IMR-90 (cell line): ENCODE measurements around the gene PSMB3. TPM values are rescaled to one million over a fixed set of nuclear protein-coding genes. Genes with fewer than 3 reads are reported as not detected.

Source experiments
- ATAC-seq: fragments of 200-7000 bp; cut with Tn5 transposase; 2 replicates; pipeline ENCODE4 v1.9.1; 2020; ENCODE audit warnings: low read depth, mild to moderate bottlenecking, moderate library complexity
- BruUV-seq: library from RNA; stranded (reverse); fragments of 400-500 nt; replicated peaks from 2 replicates; lab custom pipeline; 2021; lab: Mats Ljungman, UMichigan
- CTCF ChIA-PET: fragments of 300-600 bp; formaldehyde crosslinking; extraction: SDS; loops from one replicate; lab custom pipeline; 2021; ENCODE audit warnings: antibody characterized with exemption; lab: Yijun Ruan, JAX
- POLR2A ChIA-PET: fragments of 300-600 bp; sonication (Branson Sonifier 250); formaldehyde crosslinking; loops from one replicate; lab custom pipeline; 2022; ENCODE audit warnings: antibody characterized with exemption; ENCODE audit not compliant: unreplicated experiment; lab: Charles Lee
- DNase-seq: peaks from one replicate; pipeline ENCODE4 v3.0.0; 2013
- H2AFZ ChIP-seq: replicated peaks from 2 replicates; pipeline ENCODE3; 2013; ENCODE audit warnings: low read length, mild to moderate bottlenecking; ENCODE audit not compliant: poor library complexity
- H2AK5ac ChIP-seq: 2 replicates; pipeline ENCODE4 v1.6.1; 2013; ENCODE audit warnings: low read depth, low read length, inconsistent platforms
- H2AK9ac ChIP-seq: replicated peaks from 2 replicates; pipeline ENCODE3; 2013; ENCODE audit warnings: mild to moderate bottlenecking, low read depth, low read length, moderate library complexity; ENCODE audit not compliant: poor library complexity
- H2BK120ac ChIP-seq: 2 replicates; pipeline ENCODE4 v1.6.1; 2013; ENCODE audit warnings: low read depth, low read length, inconsistent platforms
- H2BK15ac ChIP-seq: 3 replicates; pipeline ENCODE4 v1.6.1; 2013; ENCODE audit warnings: low read depth, low read length, inconsistent platforms
- H2BK20ac ChIP-seq: 2 replicates; pipeline ENCODE4 v1.6.1; 2013; ENCODE audit warnings: low read depth, mild to moderate bottlenecking, inconsistent platforms, low read length, moderate library complexity
- H2BK5ac ChIP-seq: 2 replicates; pipeline ENCODE4 v1.6.1; 2013; ENCODE audit warnings: mild to moderate bottlenecking, low read depth, low read length, inconsistent platforms; ENCODE audit not compliant: poor library complexity, severe bottlenecking
- H3K14ac ChIP-seq: replicated peaks from 2 replicates; pipeline ENCODE4 v1.6.1; 2013; ENCODE audit warnings: low read depth, low read length, inconsistent platforms
- H3K18ac ChIP-seq: 2 replicates; pipeline ENCODE4 v1.6.1; 2013; ENCODE audit warnings: low read depth, low read length, control low read depth
- H3K23ac ChIP-seq: 2 replicates; pipeline ENCODE4 v1.6.1; 2013; ENCODE audit warnings: low read depth, low read length, inconsistent platforms
- H3K27ac ChIP-seq: 2 replicates; pipeline ENCODE4 v1.5.1; 2013; ENCODE audit warnings: mild to moderate bottlenecking, control low read depth, low read length; ENCODE audit not compliant: insufficient read depth
- H3K27me3 ChIP-seq: 2 replicates; pipeline ENCODE4 v1.6.1; 2013; ENCODE audit warnings: low read length; ENCODE audit not compliant: control insufficient read depth, insufficient read depth
- H3K36me3 ChIP-seq: 2 replicates; pipeline ENCODE4 v1.6.1; 2013; ENCODE audit warnings: low read length, mixed read lengths; ENCODE audit not compliant: control insufficient read depth, insufficient read depth
- H3K4ac ChIP-seq: 2 replicates; pipeline ENCODE4 v1.6.1; 2013; ENCODE audit warnings: low read depth, low read length, inconsistent platforms
- H3K4me1 ChIP-seq: 2 replicates; pipeline ENCODE4 v1.6.1; 2013; ENCODE audit warnings: low read length, mixed read lengths; ENCODE audit not compliant: control insufficient read depth, insufficient read depth
- H3K4me2 ChIP-seq: 2 replicates; pipeline ENCODE4 v1.6.1; 2013; ENCODE audit warnings: low read depth, mild to moderate bottlenecking, control low read depth, low read length, moderate library complexity
- H3K4me3 ChIP-seq: 2 replicates; pipeline ENCODE4 v1.5.1; 2013; ENCODE audit warnings: low read depth, mild to moderate bottlenecking, control low read depth, low read length, moderate library complexity; ENCODE audit not compliant: insufficient read depth
- H3K56ac ChIP-seq: 2 replicates; pipeline ENCODE4 v1.6.1; 2013; ENCODE audit warnings: low read length, inconsistent platforms; ENCODE audit not compliant: insufficient read depth; ENCODE audit errors: extremely low read depth
- H3K79me1 ChIP-seq, 2 experiments: 2 replicates each; pipeline ENCODE4 v1.6.1; 2013; ENCODE audit warnings: low read length in 2 of 2, inconsistent platforms in 1 of 2, low read depth in 1 of 2
- H3K9ac ChIP-seq: 2 replicates; pipeline ENCODE4 v1.6.1; 2013; ENCODE audit warnings: low read depth, low read length, control low read depth
- H3K9me1 ChIP-seq: 2 replicates; pipeline ENCODE4 v1.6.1; 2013; ENCODE audit warnings: low read length, inconsistent platforms; ENCODE audit not compliant: insufficient read depth
- H3K9me3 ChIP-seq: 2 replicates; pipeline ENCODE4 v1.6.1; 2013; ENCODE audit warnings: low read length; ENCODE audit not compliant: control insufficient read depth, insufficient read depth
- H4K20me1 ChIP-seq: 2 replicates; pipeline ENCODE4 v1.6.1; 2013; ENCODE audit warnings: low read length, inconsistent platforms; ENCODE audit not compliant: insufficient read depth
- H4K5ac ChIP-seq: 2 replicates; pipeline ENCODE4 v1.6.1; 2013; ENCODE audit warnings: mild to moderate bottlenecking, low read depth, low read length, control low read depth
- H4K8ac ChIP-seq, 2 experiments: 2 replicates each; pipeline ENCODE4 v1.6.1; 2013; ENCODE audit warnings: low read depth in 2 of 2, low read length in 2 of 2, control low read depth in 1 of 2, inconsistent platforms in 1 of 2
- H4K91ac ChIP-seq: 2 replicates; pipeline ENCODE4 v1.6.1; 2013; ENCODE audit warnings: low read depth, low read length, inconsistent platforms; ENCODE audit not compliant: insufficient read depth
- NFE2L2 ChIP-seq: fragments of 150-350 bp; IDR thresholded peaks from 2 replicates; pipeline ENCODE4 v1.6.1; 2016; ENCODE audit warnings: low read depth, mild to moderate bottlenecking, low read length
- WGBS, 2 experiments: methylation state at CpG; one replicate each; pipeline versions ENCODE4 v1.1.5 to v1.1.7; 2013; ENCODE audit warnings: missing lambda C conversion rate in 2 of 2; ENCODE audit not compliant: insufficient read length in 1 of 2; ENCODE audit errors: extremely low coverage in 2 of 2; 5-methylcytosine and 5-hydroxymethylcytosine counted together
- dilution Hi-C: fragments of 300-500 bp; cut with HindIII; formaldehyde crosslinking; loops from one replicate; pipeline ENCODE4 v1.14.3; 2018; ENCODE audit warnings: low sequenced_read_pairs; ENCODE audit not compliant: unreplicated experiment
- in situ Hi-C: fragments of 300-500 bp; cut with MboI; formaldehyde crosslinking; loops from 3 replicates; pipeline ENCODE4 v1.14.3; 2019; ENCODE audit warnings: low sequenced_read_pairs, inconsistent platforms, mixed read lengths
- intact Hi-C: fragments of 100-400 bp; cut with micrococcal nuclease; formaldehyde crosslinking; loops from 2 replicates; pipeline ENCODE4 v1.10.0; 2022
- polyA plus RNA-seq, 3 experiments: library from polyadenylated mRNA; depleted of rRNA; stranded (reverse); fragments of >200 nt; gene quantifications; 2 replicates each; pipeline ENCODE4 v1.2.3, GENCODE V29; 2012; ENCODE audit warnings: low replicate concordance in 1 of 3
- total RNA-seq: library from RNA; depleted of rRNA; stranded (reverse); fragments of >200 nt; gene quantifications from 2 replicates; pipeline ENCODE4 v1.2.3, GENCODE V29; 2012

Gene PSMB3
- total and polyA plus RNA-seq, 2 of the 4 experiments (the other 2 are of a cell fraction) = 480 to 828 TPM

- H2AK5ac ChIP-seq = no peak overlapping the region
- no peak overlapping the region for H4K91ac ChIP-seq
- dilution Hi-C loops (no loop called here), intact Hi-C loops (no loop called here), in situ Hi-C loops (no loop called here)
- H3K36me3 ChIP-seq = peaks cover 54% of the 10 kb centered on the region
- H4K5ac ChIP-seq = no peak overlapping the region
- no peak overlapping the region for H2BK15ac ChIP-seq
- H3K18ac ChIP-seq = no peak overlapping the region
- no peak overlapping the region for H3K14ac ChIP-seq
- no peak overlapping the region for H3K4me3 ChIP-seq
- no peak overlapping the region for H3K4ac ChIP-seq
- H3K9me3 ChIP-seq = no peaks in the 10 kb centered on the region
- H4K8ac ChIP-seq = no peak overlapping the region
- ChIA-PET POLR2A (no interaction called here), CTCF (no interaction called here)
- no peak overlapping the region for H3K27ac ChIP-seq
- no peak overlapping the region for H2BK5ac ChIP-seq
- no peak overlapping the region for H2AK9ac ChIP-seq
- peaks cover 4% of the 10 kb centered on the region; the same call in 1 of the 2 replicates for H3K4me1 ChIP-seq
- DNase-seq (no peak), ATAC-seq (no peak)
- H2AFZ ChIP-seq = no peak overlapping the region
- H4K20me1 ChIP-seq = peaks cover 27% of the 10 kb centered on the region; the same call in 1 of the 2 replicates
- no peak overlapping the region for H2BK20ac ChIP-seq
- TF ChIP-seq NFE2L2 = no peak
- no TSS peak for BruUV-seq
- H3K79me1 ChIP-seq = peaks cover 17 to 45% of the 10 kb centered on the region in 2 experiments; a peak in 3 of 4 replicates
- H3K56ac ChIP-seq = no peak overlapping the region
- no CpG with 5 or more reads among the region's 3 CpGs for WGBS, 2 experiments
- H3K27me3 ChIP-seq = no peaks in the 10 kb centered on the region
- no peak overlapping the region for H3K9ac ChIP-seq
- no peak overlapping the region for H2BK120ac ChIP-seq
- H3K23ac ChIP-seq = no peak overlapping the region
- no peak overlapping the region for H3K4me2 ChIP-seq
- peaks cover 3% of the 10 kb centered on the region; the same call in 1 of the 2 replicates for H3K9me1 ChIP-seq
Measured at GRCh38 chr17:38710604-38710962, 42.0 kb upstream of the PSMB3 start.
